ENCODE data around the gene ECSIT. TPM values are rescaled to one million over a fixed set of nuclear protein-coding genes. Genes with fewer than 3 reads are reported as not detected.

Gene ECSIT
- total and polyA plus RNA-seq, 8 donors, result 15.6 to 119 (median 73.4) TPM

- H3K9me3 ChIP-seq, result no peaks in the 10 kb centered on the region
- no peak overlapping the region for H3K4me3 ChIP-seq
- peaks cover 23 to 61% (median 51%) of the 10 kb centered on the region in 4 donors for H3K36me3 ChIP-seq
- H3K27me3 ChIP-seq, result no peaks in the 10 kb centered on the region
- intact Hi-C loops (cut with DNase I; ENCODE audit: low total_unique reads), result no loop called here
- H3K27ac ChIP-seq, result no peak overlapping the region
- peaks cover 0 to 14% (median 11%) of the 10 kb centered on the region in 4 donors for H3K4me1 ChIP-seq
- 91 to 97% (median 94%) methylated on average over 8 of the region's 8 CpGs for WGBS, 5 donors
- DNase-seq, result no peak
- TF ChIP-seq CTCF (IDR thresholded peaks at IDR 0.05) (no peak), EP300 (IDR thresholded peaks at IDR 0.05) (no peak), POLR2AphosphoS5 (IDR thresholded peaks at IDR 0.05) (no peak)
These were observed 18.5 kb downstream of the ECSIT start for GRCh38 chr19:11510444-11510843.

GRCh38 chr19:11507370-11508078, 21.4 kb downstream of the ECSIT start:
- Histone ChIP-seq H3K27me3 (no peaks in the 10 kb centered on the region), H3K4me1 (peaks cover 5 to 26% (median 20%) of the 10 kb centered on the region in 4 donors), H3K27ac (no peak overlapping the region), H3K36me3 (peaks cover 14 to 39% (median 28%) of the 10 kb centered on the region in 4 donors), H3K4me3 (no peak overlapping the region), H3K9me3 (no peaks in the 10 kb centered on the region)
- TF ChIP-seq POLR2A (IDR thresholded peaks at IDR 0.05) (no peak), EP300 (IDR thresholded peaks at IDR 0.05) (no peak), CTCF (IDR thresholded peaks at IDR 0.05) (no peak), POLR2AphosphoS5 (IDR thresholded peaks at IDR 0.05) (no peak)
- intact Hi-C loops (cut with DNase I; ENCODE audit: low total_unique reads), result no loop called here
- no peak for DNase-seq
- 89 to 95% (median 91%) methylated on average over 11 to 18 of the region's 18 CpGs for WGBS, 5 donors

- DNase-seq, result no peak
- Histone ChIP-seq H3K9me3 (no peaks in the 10 kb centered on the region), H3K4me1 (peaks cover 5 to 26% (median 20%) of the 10 kb centered on the region in 4 donors), H3K4me3 (no peak overlapping the region), H3K27me3 (no peaks in the 10 kb centered on the region), H3K27ac (no peak overlapping the region), H3K36me3 (peaks cover 9 to 34% (median 24%) of the 10 kb centered on the region in 4 donors)
- intact Hi-C loops (cut with DNase I; ENCODE audit: low total_unique reads), result no loop called here
- 89 to 97% (median 90%) methylated on average over 6 of the region's 6 CpGs for WGBS, 5 donors
- TF ChIP-seq POLR2A (IDR thresholded peaks at IDR 0.05) (no peak), POLR2AphosphoS5 (IDR thresholded peaks at IDR 0.05) (no peak), CTCF (IDR thresholded peaks at IDR 0.05) (no peak), EP300 (IDR thresholded peaks at IDR 0.05) (no peak)
These were observed 22.0 kb downstream of the ECSIT start for GRCh38 chr19:11506967-11507366.

- H3K9me3 ChIP-seq, result no peaks in the 10 kb centered on the region
- 21 to 33% (median 29%) methylated on average over 13 to 20 of the region's 20 CpGs for WGBS, 5 donors
- intact Hi-C loops (cut with DNase I; ENCODE audit: low total_unique reads), result no loop called here
- TF ChIP-seq CTCF (IDR thresholded peaks at IDR 0.05), result no peak
- no peak for TF ChIP-seq EP300 (IDR thresholded peaks at IDR 0.05)
- TF ChIP-seq POLR2A (IDR thresholded peaks at IDR 0.05), result no peak
- no peak for TF ChIP-seq POLR2AphosphoS5 (IDR thresholded peaks at IDR 0.05)
- DNase-seq, result no peak
- peaks cover 5 to 26% (median 20%) of the 10 kb centered on the region in 4 donors for H3K4me1 ChIP-seq
- peak overlapping the region; percentile 63 to 98 (median 97) for H3K27ac ChIP-seq
- H3K36me3 ChIP-seq, result peaks cover 3 to 31% (median 20%) of the 10 kb centered on the region in 4 donors
- no peaks in the 10 kb centered on the region for H3K27me3 ChIP-seq
- peak overlapping the region; percentile 78 to 100 (median 98) for H3K4me3 ChIP-seq
These were observed 22.8 kb downstream of the ECSIT start for GRCh38 chr19:11506101-11506555.
